Keratinocyte (primary cell): ENCODE results near the gene FBXO46. TPM values are rescaled to one million over a fixed set of nuclear protein-coding genes. Genes with fewer than 3 reads are reported as not detected.

Experiments used
- DNase-seq: peaks from one replicate; pipeline ENCODE4 v3.0.0-alpha.2; 2011; ENCODE audit warnings: low read depth, missing footprints, low spot score
- FAIRE-seq: peaks from 2 replicates; lab custom pipeline; 2011; peaks lifted over from hg19 to GRCh38; lab: Jason Lieb, UNC
- H2AFZ ChIP-seq: 2 replicates; pipeline ENCODE4 v1.6.0; 2012; ENCODE audit warnings: low read length, control low read depth, inconsistent platforms; ENCODE audit not compliant: control insufficient read depth
- H3K27ac ChIP-seq: 2 replicates; pipeline ENCODE4 v1.5.1; 2011; ENCODE audit warnings: low read length; ENCODE audit not compliant: control insufficient read depth, insufficient read depth
- H3K27me3 ChIP-seq: 3 replicates; pipeline ENCODE4 v1.6.0; 2011; ENCODE audit warnings: low read length; ENCODE audit not compliant: control insufficient read depth, insufficient read depth; ENCODE audit errors: extremely low read depth
- H3K36me3 ChIP-seq, 2 experiments: 2 replicates in 1 of 2; 3 replicates in 1 of 2; pipeline ENCODE4 v1.5.1; 2011; ENCODE audit warnings: low read length in 2 of 2, mild to moderate bottlenecking in 1 of 2; ENCODE audit not compliant: control insufficient read depth in 2 of 2, insufficient read depth in 2 of 2; ENCODE audit errors: extremely low read depth in 1 of 2
- H3K4me1 ChIP-seq: 3 replicates; pipeline ENCODE4 v1.5.1; 2011; ENCODE audit warnings: low read length; ENCODE audit not compliant: control insufficient read depth, insufficient read depth; ENCODE audit errors: extremely low read depth
- H3K4me2 ChIP-seq: 3 replicates; pipeline ENCODE4 v1.6.0; 2011; ENCODE audit warnings: low read depth, low read length; ENCODE audit not compliant: control insufficient read depth, insufficient read depth; ENCODE audit errors: extremely low read depth
- H3K4me3 ChIP-seq, 3 experiments: fragments of 200-600 bp in 1 of 3; sonication (generic) in 1 of 3; 2 replicates in 2 of 3; 3 replicates in 1 of 3; pipeline ENCODE4 v1.5.1; 2011 to 2016; ENCODE audit warnings: low read length in 3 of 3, mild to moderate bottlenecking in 3 of 3, control low read depth in 2 of 3, inconsistent platforms in 1 of 3, low read depth in 1 of 3, mixed read lengths in 1 of 3, mixed run types in 1 of 3, moderate library complexity in 1 of 3; ENCODE audit not compliant: control insufficient read depth in 2 of 3, insufficient read depth in 2 of 3; ENCODE audit errors: extremely low read depth in 1 of 3
- H3K79me2 ChIP-seq: 2 replicates; pipeline ENCODE4 v1.6.0; 2012; ENCODE audit warnings: low read length; ENCODE audit not compliant: control insufficient read depth, insufficient read depth
- H3K9ac ChIP-seq: 3 replicates; pipeline ENCODE4 v1.6.0; 2011; ENCODE audit warnings: low read length; ENCODE audit not compliant: control insufficient read depth, insufficient read depth; ENCODE audit errors: extremely low read depth
- H3K9me1 ChIP-seq: 3 replicates; pipeline ENCODE4 v1.6.0; 2011; ENCODE audit warnings: low read length; ENCODE audit not compliant: control insufficient read depth, insufficient read depth; ENCODE audit errors: extremely low read depth
- H3K9me3 ChIP-seq: 2 replicates; pipeline ENCODE4 v1.5.1; 2012; ENCODE audit warnings: low read depth, low read length; ENCODE audit not compliant: control insufficient read depth
- H4K20me1 ChIP-seq: 3 replicates; pipeline ENCODE4 v1.6.0; 2011; ENCODE audit warnings: low read length; ENCODE audit not compliant: control insufficient read depth, insufficient read depth; ENCODE audit errors: extremely low read depth
- EZH2 ChIP-seq: IDR thresholded peaks from one replicate; pipeline ENCODE4 v1.6.1; 2012; ENCODE audit warnings: inconsistent platforms, mild to moderate bottlenecking, low read length, moderate library complexity
- dilution Hi-C: fragments of 300-500 bp; cut with MboI; formaldehyde crosslinking; loops from one replicate; pipeline ENCODE4 v1.7.0; 2020; ENCODE audit warnings: low sequenced_read_pairs; ENCODE audit not compliant: extremely low pct_ligation_motif_present
- polyA plus RNA-seq, 5 experiments: library from polyadenylated mRNA; depleted of rRNA in 3 of 5; stranded (reverse) in 3 of 5; stranded (forward) in 1 of 5; unstranded in 1 of 5; fragments of >200 nt; gene quantifications; 1 replicate in 1 of 5; 2 replicates in 3 of 5; 3 replicates in 1 of 5; pipeline versions ENCODE4 v1.2.1 to v1.2.3, GENCODE V29; 2011 to 2012; ENCODE audit warnings: missing spikeins in 2 of 5, low read depth in 1 of 5, low replicate concordance in 1 of 5
- small RNA-seq, 3 experiments: library from RNA; depleted of rRNA; stranded (forward); fragments of <200 nt; gene quantifications; one replicate each; pipeline ENCODE3, GENCODE V24; 2012; ENCODE audit warnings: low read depth in 3 of 3, low replicate concordance in 1 of 3; ENCODE audit not compliant: insufficient read length in 3 of 3
- TF ChIP-seq, protein P1 (sequence below), 3 experiments: IDR thresholded peaks in 1 of 3; conservative IDR thresholded peaks in 1 of 3; optimal IDR thresholded peaks in 1 of 3; 2 replicates in 2 of 3; 3 replicates in 1 of 3; pipeline versions ENCODE3 to v1.5.1; 2011; ENCODE audit warnings: low read length in 3 of 3, mild to moderate bottlenecking in 3 of 3, moderate library complexity in 2 of 3, control low read depth in 1 of 3, inconsistent platforms in 1 of 3; ENCODE audit not compliant: insufficient read depth in 2 of 3; ENCODE audit errors: extremely low read depth in 1 of 3

The FBXO46 gene
- polyA plus RNA-seq, 1 donor (not counting 4 experiments of a cell fraction or from before 2014, with no cell fraction given): 2.1 TPM

DNA sequence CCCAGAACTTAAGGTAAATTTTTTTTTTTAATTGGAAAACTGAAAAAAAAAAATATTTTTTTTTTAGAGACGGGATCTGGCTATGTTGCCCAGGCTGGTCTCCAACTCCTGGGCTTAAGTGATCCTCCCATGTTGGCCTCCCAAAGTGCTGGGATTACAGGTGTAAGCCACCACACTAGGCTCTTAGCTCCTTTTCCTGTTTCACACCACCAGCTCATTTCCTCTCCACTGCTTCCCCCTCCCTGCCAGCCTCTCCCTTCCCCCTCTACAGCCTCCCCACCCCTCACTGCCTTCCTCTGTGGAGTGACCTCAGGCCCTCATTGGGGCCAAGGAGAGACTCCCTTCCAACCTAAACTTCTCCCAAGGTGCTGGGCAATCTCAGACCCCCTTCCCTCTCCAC lies 66.9 kb downstream of the FBXO46 start:
- Histone ChIP-seq H3K9ac (no peak overlapping the region), H3K27ac (no peak overlapping the region), H3K27me3 (peaks cover 5% of the 10 kb centered on the region), H2AFZ (no peak overlapping the region), H3K9me1 (no peaks in the 10 kb centered on the region), H3K9me3 (no peaks in the 10 kb centered on the region), H3K4me1 (peaks cover 8% of the 10 kb centered on the region), H3K4me2 (no peak overlapping the region), H3K4me3 (no peak overlapping the region), H3K79me2 (no peaks in the 10 kb centered on the region), H4K20me1 (no peaks in the 10 kb centered on the region), H3K36me3 (no peaks in the 10 kb centered on the region)
- dilution Hi-C loops: no loop called here
- TF ChIP-seq, protein P1, sequence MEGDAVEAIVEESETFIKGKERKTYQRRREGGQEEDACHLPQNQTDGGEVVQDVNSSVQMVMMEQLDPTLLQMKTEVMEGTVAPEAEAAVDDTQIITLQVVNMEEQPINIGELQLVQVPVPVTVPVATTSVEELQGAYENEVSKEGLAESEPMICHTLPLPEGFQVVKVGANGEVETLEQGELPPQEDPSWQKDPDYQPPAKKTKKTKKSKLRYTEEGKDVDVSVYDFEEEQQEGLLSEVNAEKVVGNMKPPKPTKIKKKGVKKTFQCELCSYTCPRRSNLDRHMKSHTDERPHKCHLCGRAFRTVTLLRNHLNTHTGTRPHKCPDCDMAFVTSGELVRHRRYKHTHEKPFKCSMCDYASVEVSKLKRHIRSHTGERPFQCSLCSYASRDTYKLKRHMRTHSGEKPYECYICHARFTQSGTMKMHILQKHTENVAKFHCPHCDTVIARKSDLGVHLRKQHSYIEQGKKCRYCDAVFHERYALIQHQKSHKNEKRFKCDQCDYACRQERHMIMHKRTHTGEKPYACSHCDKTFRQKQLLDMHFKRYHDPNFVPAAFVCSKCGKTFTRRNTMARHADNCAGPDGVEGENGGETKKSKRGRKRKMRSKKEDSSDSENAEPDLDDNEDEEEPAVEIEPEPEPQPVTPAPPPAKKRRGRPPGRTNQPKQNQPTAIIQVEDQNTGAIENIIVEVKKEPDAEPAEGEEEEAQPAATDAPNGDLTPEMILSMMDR (optimal IDR thresholded peaks at IDR 0.05 in 1 of 3, IDR thresholded peaks at IDR 0.05 in 1 of 3, conservative IDR thresholded peaks at IDR 0.05 in 1 of 3; ENCODE audit: extremely low read depth in 1 of 3, insufficient read depth in 2 of 3, low read length in 3 of 3): no peak
- TF ChIP-seq EZH2: no peak
- no peak for FAIRE-seq
- no peak for DNase-seq

DNA sequence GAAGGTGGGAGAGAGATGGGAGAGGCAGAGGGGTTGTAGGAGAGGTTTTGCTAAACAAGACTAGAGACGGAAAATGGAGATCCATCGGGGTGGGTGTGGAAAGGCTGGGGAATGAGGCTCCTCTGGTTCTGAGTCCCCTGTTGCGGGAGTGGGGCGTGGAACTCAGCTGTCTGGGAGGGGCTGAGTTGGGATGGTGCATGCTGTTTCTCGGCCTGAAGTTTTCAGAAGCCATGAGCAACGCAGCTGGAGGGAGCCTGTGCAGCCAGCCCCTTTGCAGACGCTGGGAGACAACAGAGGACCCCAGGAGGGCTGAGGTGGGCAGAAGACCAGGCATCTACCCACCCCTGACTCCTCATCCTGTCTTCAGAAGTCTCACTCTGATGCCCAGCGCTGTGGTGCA lies 70.1 kb downstream of the FBXO46 start:
- Histone ChIP-seq H3K9me3 (no peaks in the 10 kb centered on the region), H3K27me3 (peaks cover 9% of the 10 kb centered on the region), H3K4me1 (no peaks in the 10 kb centered on the region), H3K4me2 (no peak overlapping the region), H3K9ac (no peak overlapping the region), H3K36me3 (no peaks in the 10 kb centered on the region), H4K20me1 (no peaks in the 10 kb centered on the region), H3K27ac (no peak overlapping the region), H3K9me1 (no peaks in the 10 kb centered on the region), H3K4me3 (no peak overlapping the region), H2AFZ (no peak overlapping the region), H3K79me2 (no peaks in the 10 kb centered on the region)
- FAIRE-seq (no peak), DNase-seq (no peak)
- TF ChIP-seq, protein P1 (optimal IDR thresholded peaks at IDR 0.05 in 1 of 3, IDR thresholded peaks at IDR 0.05 in 1 of 3, conservative IDR thresholded peaks at IDR 0.05 in 1 of 3; ENCODE audit: extremely low read depth in 1 of 3, insufficient read depth in 2 of 3, low read length in 3 of 3): no peak
- dilution Hi-C loops: no loop called here

Small RNA genes within 50 kb of the gene (small RNA-seq; reads per million reads assigned to genes)
- 0.07 to 5.0 (median 2.5) reads per million in 3 experiments for gene MIR642A

Other genes with a start within 250 kb of the FBXO46 start
- 8.5 to 13.6 TPM (median 12.2 TPM) in 3 replicates for gene RTN2, start 233.8 kb downstream of the FBXO46 start, polyA plus RNA-seq
- 1.9 to 2.5 TPM (median 2.0 TPM) in 3 replicates for gene PPM1N, start 232.5 kb downstream of the FBXO46 start, polyA plus RNA-seq
- gene VASP, start 223.4 kb downstream of the FBXO46 start, polyA plus RNA-seq: 99.0 to 117 TPM (median 110 TPM) in 3 replicates
- gene OPA3, start 146.1 kb downstream of the FBXO46 start, polyA plus RNA-seq: 11.9 to 16.5 TPM (median 16.5 TPM) in 3 replicates
- gene GPR4, start 128.7 kb downstream of the FBXO46 start, polyA plus RNA-seq: 0.13 to 0.14 TPM in 2 of 3 replicates, not detected in the other
- 35.4 to 43.4 TPM (median 41.8 TPM) in 3 replicates for gene EML2, start 91.5 kb downstream of the FBXO46 start, polyA plus RNA-seq
- gene GIPR, start 62.7 kb downstream of the FBXO46 start, polyA plus RNA-seq: 0.97 to 2.2 TPM (median 1.4 TPM) in 3 replicates
- 511 to 1,051 TPM (median 836 TPM) in 3 replicates for gene SNRPD2, start 38.9 kb downstream of the FBXO46 start, polyA plus RNA-seq
- 11.9 to 13.3 TPM (median 13.2 TPM) in 3 replicates for gene QPCTL, start 38.2 kb downstream of the FBXO46 start, polyA plus RNA-seq
- not detected in 3 replicates for gene MEIOSIN, start 2.5 kb upstream of the FBXO46 start, polyA plus RNA-seq
- gene SIX5, start 38.4 kb upstream of the FBXO46 start, polyA plus RNA-seq: 1.3 to 2.2 TPM (median 2.0 TPM) in 3 replicates
- gene DMPK, start 51.6 kb upstream of the FBXO46 start, polyA plus RNA-seq: 7.0 to 12.8 TPM (median 8.1 TPM) in 3 replicates
- 10.1 to 16.5 TPM (median 12.5 TPM) in 3 replicates for gene DMWD, start 61.9 kb upstream of the FBXO46 start, polyA plus RNA-seq
- gene RSPH6A, start 84.4 kb upstream of the FBXO46 start, polyA plus RNA-seq: not detected in 3 replicates
- gene SYMPK, start 132.3 kb upstream of the FBXO46 start, polyA plus RNA-seq: 43.8 to 63.2 TPM (median 56.0 TPM) in 3 replicates
- 0.03 to 0.05 TPM in 2 of 3 replicates, not detected in the other for gene FOXA3, start 133.4 kb upstream of the FBXO46 start, polyA plus RNA-seq
- gene IRF2BP1, start 155.2 kb upstream of the FBXO46 start, polyA plus RNA-seq: 1.7 to 3.1 TPM (median 3.1 TPM) in 3 replicates
- 1.1 to 1.6 TPM (median 1.3 TPM) in 3 replicates for gene MYPOP, start 171.7 kb upstream of the FBXO46 start, polyA plus RNA-seq
- gene NANOS2, start 183.9 kb upstream of the FBXO46 start, polyA plus RNA-seq: not detected in 3 replicates
- gene NOVA2, start 243.0 kb upstream of the FBXO46 start, polyA plus RNA-seq: not detected in 3 replicates